HG03558 (cell line): ENCODE data around the gene SSTR5.
"Not testable (repeated sequence)": the region's sequence is repeated elsewhere in the genome, so short reads cannot be mapped to it uniquely, and the experiment has no call there.

ENCODE experiments used
- ATAC-seq: cut with Tn5 transposase; IDR thresholded peaks from one replicate; pipeline ENCODE4 v1.9.1; 2021; ENCODE audit warnings: moderate number of reproducible peaks; ENCODE audit not compliant: unreplicated experiment; ENCODE audit errors: extremely low read depth

The SSTR5 gene

DNA sequence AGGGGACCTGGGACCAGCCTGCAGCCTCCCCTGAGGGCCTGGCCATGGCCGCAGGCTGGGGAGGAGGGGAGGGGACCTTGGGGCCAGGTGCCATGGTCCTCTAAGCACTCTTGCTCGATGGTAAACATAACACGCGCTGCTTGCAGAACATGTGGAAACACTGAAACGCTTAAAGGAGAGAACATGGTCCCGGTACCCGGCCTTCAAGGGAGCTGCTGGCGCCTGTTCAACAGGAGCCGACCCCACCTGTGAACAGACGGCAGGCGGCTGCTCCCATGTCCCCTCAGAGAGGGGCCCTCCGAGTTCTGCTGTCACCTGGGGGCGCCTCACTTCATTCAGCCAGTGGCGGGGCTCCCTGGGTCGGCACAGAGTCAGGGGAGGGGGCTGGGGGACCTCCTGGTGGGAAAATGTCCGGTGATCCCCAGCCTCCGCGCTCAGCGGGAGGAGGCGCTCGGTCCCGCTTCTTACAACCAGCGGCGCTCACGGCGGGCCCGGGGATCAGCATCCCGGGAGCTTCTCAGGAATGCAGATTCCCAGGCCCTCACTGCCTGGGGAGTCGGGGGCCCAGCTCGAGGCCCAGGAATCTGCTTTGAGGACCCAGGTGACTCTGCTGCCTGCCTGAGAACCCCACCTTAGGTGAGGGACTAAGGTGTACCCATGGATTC is 854 bp upstream of the SSTR5 start:
- no peak for ATAC-seq

DNA sequence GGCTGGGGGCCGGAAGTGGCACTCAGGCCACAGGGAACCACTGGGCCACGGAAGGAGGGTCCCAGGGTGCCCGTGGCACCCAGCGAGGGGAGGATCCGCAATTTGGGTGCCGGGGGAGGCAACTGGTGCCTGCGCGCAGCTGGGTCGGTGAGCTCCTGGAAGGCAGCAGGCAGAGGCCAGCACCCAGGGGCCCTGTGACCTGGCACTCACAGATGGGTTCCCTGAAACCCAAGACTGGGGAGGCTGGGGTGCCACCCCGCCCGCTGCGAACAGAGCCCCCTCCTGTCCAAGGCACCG is 663 bp downstream of the SSTR5 start:
- no peak for ATAC-seq

DNA sequence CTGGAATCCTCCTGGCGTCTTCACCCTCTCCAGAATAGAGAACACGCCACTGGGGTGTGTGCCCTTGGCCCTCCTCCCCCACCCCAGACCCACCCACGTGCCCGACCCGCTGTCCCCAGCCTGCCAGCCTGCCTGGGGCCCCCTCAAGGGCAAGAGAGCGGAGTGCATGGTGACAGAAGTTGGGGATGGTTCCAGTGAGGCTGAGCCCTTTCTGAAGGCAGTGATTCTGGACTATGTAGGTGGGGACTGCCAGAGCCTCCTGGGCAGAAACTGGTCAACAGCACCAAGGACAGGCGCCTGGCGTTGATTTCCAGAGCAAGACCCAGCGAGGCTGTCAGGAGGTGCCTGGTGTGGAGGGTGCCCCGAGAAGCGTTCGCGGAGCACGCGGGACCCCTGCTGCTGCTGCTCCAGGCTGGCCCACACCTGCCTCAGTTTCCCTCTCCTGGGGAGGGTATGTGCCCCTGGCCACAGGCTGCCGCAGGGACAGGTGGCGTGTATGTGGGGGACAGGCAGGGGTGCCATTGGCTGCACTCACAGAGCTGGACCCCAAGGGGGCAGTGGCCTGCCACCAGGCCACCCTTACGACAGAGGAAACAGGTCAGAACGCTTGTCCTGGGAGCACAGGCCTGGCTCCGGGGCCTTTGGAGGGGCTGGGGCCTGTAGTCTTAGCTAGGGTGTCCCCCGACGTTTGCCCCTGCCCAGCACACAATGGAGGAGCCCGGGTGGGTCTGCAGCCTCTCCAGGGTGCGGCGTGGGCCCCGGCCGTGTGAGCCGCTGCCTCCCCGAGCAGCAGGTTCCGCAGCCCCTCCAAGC is 1.2 kb downstream of the SSTR5 start:
- ATAC-seq = no peak

DNA sequence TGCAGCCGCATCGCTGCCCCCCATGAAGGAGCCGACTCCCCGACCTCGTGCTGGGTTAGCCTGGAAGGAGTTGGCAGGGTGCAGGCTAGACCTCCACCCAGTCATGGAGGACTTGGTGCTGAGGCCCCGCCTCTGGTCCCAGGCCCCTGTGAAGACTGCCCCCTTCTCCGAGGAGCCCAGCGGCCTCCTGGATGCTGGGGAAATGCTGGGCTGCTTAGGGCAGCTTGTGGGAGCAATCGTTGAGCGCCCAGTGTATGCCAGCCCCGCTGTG is 1.8 kb downstream of the SSTR5 start:
- no peak for ATAC-seq

DNA sequence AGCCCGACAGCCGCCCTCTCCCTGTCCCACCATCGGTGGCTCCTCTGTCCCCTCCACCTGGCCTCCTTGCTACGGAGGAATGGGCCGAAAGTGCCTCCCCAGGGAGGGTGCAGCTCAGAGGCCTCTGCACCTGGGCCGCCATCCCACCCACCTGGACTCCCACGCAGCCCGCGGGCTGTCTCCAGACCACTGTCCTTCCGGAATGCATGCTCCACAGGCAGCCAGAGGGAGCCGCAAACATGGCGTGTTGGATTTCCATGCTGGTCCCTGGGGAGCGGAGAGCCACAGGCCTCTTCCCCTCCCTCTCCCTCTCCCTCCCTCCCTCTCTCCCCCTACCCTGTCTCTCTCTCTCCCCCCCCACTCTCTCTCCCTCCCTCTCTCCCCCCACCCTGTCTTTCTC is 3.0 kb downstream of the SSTR5 start:
- ATAC-seq = no peak

DNA sequence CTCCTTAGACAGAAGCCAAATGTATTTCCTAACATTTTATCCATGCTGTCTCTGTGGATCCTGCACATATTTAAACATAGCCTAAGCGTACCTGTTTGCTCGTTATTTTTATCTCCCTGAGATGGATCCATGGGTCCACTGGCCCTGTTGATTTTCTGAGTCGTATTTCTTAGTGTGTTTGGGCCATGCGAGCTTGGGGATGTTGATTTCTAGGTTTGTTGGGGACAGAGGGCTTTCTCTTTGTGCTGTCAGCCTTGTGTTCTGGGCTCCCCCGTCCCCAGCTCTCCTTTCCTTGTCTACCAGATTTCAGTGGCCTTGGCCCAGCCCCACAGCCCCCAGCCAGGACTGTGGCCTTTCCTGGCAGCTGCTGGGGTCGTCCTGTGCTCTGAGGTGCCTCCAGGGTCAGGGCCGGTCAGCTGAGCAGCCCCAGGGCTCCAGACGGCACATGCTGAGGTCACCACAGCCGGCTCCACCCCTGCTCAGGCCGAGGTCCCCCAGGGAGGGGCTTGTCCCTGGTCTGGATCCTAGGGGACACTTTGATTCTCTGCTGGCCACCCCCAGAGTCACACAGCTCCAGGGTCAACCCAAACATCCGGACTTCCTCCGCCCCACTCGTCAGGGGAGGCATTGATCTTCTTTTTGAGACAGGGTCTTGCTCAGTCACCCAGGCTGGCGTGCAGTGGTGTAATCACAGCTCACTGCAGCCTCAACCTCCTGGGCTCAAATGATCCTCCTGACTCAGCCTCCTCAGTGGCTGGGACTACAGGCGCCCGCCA is 4.4 kb downstream of the SSTR5 start:
- ATAC-seq = no peak

DNA sequence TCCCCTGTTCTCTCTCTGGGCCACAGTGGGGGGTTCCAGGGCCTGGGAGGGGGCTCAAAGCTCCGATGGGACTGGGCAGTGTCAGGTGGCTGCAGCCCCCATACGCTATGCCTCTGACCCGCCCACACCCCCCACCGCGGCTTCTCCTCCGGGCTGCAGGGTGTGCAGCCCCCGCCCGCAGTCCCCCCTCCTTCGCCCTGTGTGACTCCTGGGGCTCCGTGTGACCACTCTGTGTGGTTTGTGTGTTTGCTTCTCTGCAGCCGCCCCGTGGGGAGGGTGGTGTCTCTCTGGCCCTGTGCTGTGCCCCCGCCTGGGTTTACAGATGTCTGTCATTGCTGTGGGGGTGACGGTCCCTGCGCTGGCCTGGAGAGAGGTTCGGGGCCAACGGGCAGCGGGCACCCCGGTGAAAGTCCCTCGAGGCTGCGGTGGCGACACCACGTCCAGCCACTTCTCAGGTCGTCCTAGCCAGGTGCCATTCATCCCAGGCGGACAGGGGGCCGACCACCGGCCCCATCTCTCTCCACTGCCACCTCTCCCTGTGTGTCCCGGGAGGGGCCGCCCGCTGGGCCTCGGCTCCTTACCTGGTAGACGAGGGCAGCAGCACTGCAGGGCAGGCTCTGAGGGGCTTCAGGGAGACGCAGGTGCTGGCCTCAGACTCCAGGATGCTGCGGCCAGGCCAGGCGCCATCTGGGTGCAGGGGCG is 5.5 kb downstream of the SSTR5 start:
- no peak for ATAC-seq

DNA sequence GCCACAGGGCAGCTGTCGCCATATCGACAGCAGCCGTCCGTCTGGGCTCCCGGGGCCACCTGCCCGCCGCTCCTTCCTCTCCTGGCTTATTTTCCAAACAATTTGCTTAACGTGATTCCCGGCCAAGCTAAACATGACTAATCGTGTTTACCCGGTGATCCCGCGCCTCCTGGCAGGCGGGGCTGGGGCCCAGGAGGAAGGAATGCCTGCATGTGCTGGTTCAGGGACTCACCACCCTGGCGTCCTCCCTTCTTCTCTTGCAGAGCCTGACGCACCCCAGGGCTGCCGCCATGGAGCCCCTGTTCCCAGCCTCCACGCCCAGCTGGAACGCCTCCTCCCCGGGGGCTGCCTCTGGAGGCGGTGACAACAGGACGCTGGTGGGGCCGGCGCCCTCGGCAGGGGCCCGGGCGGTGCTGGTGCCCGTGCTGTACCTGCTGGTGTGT is 6.1 kb downstream of the SSTR5 start:
- no peak for ATAC-seq

DNA sequence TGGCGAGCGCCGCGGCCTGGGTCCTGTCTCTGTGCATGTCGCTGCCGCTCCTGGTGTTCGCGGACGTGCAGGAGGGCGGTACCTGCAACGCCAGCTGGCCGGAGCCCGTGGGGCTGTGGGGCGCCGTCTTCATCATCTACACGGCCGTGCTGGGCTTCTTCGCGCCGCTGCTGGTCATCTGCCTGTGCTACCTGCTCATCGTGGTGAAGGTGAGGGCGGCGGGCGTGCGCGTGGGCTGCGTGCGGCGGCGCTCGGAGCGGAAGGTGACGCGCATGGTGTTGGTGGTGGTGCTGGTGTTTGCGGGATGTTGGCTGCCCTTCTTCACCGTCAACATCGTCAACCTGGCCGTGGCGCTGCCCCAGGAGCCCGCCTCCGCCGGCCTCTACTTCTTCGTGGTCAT is 6.8 kb downstream of the SSTR5 start:
- no peak for ATAC-seq

DNA sequence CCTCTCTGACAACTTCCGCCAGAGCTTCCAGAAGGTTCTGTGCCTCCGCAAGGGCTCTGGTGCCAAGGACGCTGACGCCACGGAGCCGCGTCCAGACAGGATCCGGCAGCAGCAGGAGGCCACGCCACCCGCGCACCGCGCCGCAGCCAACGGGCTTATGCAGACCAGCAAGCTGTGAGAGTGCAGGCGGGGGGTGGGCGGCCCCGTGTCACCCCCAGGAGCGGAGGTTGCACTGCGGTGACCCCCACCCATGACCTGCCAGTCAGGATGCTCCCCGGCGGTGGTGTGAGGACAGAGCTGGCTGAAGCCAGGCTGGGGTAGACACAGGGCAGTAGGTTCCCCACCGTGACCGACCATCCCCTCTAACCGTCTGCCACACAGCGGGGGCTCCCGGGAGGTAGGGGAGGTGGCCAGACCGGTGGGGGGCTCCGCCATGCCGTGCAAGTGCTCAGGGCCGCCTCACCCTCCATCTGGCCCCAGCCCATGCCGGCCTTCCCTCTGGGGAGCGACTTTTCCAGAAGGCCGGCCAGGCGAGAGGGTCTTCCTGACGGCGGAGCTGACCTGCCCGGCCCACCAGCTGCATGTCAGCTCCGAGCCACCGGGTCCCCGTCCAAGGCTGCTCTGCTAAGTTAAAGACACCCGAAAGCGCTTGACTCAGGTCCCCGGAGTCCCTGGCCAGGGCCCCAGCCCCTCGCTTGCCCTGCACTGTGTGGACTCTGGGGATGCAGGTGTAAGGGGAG is 7.4 kb downstream of the SSTR5 start:
- ATAC-seq = no peak

DNA sequence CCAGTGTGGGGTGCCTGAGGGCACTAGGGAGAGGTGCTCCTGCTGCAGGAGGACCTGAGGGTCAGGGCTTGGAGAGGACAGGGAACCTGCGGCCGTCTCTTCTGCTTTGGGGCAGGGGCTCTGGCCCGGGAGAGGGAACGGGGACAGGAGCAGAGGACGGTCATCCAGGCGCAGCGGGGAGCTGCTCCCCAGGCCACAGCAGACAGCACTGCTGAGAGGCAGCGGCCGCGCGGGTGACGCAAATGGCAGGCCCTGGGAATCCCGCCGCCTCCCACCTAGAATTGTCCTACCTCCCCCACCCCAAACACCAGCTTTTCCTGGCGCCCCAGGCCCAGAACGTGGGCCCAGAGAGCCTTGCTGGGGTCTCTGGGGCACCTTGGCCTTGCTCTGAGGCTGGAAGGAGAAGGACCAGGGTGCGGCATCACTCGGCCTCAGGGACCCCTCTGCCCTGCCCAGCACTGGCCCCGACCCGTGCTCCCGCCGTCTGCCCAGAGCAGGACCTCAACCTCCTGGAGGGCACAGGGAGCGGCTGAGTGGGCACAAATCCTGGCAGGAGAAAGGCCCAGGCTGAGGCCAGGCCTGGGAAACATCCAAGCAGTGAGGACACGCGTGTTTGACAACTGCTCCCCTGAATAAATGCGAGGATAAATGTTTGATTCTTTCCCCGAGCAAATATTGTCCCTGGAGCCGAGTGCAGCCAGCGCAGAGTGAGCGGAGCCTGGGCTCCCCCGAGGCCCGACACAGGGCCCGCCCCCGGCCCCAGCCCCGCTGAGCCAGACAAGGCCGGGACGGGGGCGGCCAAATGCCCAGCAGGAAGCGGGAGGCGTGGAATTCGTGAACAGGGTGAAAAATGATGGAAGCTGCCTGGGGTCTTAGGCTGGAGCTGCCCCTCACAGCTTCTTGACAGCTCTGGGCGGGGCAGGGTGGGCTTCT is 8.5 kb downstream of the SSTR5 start:
- ATAC-seq = no peak

DNA sequence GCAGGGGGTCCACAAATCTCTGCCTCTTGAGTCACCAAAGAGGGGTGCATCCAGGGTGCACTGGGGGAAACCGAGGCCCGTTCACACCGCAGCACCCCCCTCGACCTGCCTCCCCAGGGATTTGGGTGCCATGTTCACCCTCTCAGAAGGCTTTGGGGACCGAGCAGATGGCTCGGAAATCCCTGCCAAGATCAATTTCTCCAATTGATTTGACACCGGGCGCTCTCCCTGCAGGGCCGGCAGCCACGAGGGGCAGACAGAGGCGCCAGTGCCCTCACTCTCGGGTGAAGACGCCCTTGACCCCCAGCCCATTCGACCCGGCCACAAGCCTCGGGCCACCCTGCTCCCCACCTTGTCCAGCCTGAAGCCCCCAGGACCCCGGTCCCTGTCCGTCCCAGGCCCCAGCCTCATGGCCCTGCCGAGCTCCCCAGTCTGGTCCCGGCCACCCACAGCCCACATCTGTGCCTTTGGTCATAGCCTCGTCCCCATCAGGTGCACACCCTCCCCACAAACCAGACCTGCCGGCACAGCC is 9.3 kb downstream of the SSTR5 start:
- ATAC-seq = no peak

DNA sequence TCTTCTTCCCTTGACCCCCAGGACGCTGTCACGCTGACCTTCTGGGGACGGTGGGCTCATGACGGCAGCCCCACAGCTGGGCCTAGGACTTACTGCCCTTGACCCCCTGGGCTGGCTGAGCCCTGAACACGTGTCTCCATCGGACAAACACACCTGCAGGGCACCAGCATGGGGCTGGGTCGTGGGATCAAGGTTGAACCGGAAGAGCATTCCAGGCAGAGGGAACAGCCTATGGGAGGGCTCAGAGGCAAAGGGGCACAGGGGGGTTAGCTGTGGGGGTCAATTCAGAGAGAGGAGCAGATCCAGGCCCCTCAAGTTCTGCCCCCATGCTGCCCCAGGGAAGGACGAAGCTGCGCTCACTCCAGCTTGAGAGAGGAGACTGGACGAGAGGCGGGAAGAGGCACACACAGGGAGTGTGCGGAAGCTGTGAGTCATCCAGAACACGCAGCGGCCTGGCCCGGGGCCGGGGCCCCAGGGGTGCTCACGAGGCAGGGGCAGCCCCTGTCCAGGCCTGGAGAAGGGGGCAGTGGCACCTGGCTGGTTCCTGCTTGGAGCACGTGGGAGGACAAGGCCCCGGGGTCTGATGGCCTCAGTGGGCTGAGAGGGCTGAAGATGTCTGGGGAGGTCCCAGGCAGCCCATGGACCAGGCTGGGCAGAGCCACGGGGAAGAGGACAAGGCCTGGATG is 9.9 kb downstream of the SSTR5 start:
- ATAC-seq = no peak

DNA sequence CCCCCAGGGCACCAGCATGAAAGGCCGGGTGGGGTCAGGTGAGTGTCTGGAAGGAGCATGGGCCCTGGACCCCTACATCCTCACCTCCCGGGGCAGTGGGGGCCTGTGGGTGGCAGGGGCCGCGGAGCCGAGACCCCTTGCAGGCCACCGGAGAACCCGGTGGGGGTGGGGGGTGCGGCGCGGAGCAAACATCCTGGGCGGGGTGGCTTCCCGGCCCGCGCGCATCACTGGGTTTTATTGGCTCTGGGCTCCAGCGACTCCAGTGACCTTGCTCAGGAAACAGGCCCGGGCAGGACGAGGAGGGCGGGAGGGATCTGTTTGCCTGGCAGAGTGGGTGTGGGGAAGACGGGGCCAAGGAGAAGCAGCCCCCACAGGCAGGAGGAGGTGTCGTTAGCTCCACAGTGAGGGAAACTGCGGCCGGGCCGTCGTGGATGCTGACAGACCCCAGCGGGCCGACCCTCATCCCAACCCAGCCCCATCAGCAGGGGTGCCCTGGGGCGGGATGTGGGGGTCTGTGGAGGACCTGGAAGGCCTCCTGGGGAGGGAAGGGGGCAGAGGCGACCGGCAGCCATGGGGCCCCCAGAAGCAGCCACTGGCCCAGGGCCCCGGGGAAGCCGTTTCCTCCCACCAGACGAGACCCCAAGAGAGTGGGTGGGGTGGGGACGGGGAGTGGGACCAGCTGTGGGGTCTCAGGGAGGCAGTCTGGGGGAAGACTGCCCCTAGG is 10.6 kb downstream of the SSTR5 start:
- ATAC-seq = no peak

DNA sequence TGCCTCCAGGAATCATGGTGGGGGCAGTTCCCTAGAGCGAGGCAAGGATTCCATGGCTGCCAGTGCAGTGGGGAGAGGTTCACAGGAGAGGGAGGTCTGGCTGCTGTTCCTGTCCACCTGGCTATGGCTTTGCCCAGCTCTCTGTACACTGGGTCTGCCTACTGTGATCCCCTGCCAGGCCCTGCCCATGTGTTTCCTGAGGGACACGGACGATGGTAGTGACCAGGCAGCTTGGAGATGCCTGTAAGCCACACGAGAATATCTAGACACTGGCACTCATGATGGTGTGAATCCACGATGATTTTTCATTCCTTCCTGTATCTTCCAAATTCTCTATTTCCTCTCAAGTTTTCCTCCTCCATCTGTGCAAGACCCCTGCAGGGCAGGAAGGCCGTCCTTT is 12.4 kb downstream of the SSTR5 start:
- ATAC-seq = no peak

DNA sequence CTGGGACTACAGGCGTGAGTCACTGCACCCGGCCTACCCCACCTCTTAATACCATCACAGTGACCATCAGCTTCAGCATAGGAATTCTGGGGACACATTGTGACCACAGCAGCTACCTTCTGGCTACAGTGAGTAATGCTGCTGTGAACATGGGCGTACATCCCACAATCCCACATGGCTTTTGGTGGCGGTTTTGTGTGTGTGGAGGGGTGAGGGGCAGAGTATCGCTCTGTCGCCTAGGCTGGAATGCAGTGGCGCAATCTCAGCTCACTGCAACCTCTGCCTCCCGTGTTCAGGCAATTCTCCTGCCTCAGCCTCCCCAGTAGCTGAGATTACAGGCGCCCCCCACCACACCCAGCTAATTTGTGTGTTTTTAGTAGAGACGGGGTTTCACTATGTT is 13.9 kb downstream of the SSTR5 start:
- not testable (repeated sequence) for ATAC-seq

DNA sequence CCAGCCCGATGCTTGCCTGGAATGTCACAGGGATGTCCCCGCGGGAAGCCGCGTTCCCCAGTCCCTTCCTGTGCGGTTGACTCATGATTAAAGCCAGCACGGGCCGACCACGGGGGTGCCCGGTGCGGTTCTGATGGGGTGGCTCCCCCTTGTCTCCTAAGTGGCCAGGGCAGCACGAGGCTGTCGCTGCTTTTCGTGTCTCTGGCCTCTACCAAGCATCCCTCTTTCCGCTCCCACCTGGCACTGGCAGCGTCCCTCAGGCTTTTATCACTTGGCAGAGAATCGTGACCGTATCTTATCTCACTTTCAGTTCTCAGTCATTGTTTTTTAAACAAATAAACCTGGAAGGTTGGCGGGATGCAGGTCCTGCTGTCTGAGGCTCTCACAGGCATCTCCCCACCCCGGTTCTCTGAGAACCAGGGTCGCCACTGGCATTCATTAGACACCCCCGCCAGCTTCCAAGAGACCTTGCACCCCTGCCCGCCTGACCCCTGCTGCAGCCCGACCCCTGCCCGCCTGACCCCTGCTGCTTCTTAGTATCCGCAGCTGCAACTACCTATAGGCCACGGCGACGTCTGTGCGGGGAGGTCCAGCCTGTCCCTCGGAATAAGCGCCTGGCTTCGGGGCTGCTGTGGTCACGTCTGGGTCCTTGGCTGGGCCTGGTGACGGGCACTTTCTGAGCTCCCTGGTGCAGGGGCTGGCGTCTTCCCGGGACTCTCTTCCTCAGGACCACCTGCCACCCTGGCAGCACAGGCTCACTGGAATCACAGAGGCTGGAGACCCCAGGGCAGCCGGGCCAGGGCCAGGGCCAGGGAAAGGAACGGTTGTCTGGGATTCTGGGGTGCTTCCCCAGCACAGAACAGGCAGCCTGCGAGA is 16.0 kb downstream of the SSTR5 start:
- no peak for ATAC-seq
